NCI-H187 (cell line): ENCODE results near the gene IER5L.
"Not testable (repeated sequence)": the region's sequence is repeated elsewhere in the genome, so short reads cannot be mapped to it uniquely, and the experiment has no call there.

Experiments
- DNase-seq, 2 experiments: peaks; one replicate each; lab custom pipeline; 2025; lab: John Stamatoyannopoulos, UW

Gene IER5L

DNA sequence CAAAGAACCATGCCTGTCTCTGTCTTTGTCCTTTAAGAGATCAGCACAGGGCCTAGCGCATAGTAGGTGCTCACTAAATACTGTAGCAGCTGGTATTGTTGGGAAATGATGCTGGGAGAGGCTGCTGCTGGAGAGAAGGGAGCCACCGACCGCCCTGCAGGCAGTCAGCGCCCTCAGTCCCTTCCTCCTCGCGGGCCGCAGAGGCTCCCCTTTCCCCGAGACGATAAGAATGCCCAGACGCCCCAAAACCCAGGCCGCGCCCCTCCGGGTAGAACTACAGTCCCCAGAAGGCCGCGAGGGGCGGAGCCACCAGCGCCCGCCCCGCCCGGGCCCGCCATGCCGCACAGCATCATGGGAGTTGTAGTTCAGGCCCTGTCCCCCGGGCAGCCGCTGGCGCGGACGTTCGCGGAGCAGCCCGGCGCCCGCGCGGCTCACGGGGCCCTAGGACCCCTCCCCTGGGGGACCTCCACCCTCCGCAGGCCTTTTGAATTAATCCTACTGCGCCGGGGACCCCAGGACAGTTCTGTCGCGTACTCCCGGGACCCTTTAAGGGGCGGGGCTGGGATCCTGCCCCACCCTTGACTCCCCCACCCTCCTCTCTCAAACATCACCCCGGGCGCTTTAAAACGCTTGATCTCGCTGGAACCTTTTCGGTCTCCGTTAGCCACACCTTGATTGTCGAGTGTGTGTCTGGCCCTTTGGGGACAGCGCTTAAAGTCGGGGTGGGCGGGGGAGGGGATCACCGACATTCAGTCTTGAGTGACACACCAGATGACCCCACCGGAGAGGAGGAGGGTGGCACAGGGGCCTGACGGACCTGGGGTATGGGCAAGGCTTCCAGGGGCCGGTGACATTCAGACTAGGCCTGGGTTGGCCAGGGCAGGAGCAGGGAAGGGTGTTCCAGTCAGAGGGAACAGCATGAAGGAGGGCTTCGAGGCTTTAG lies 24.8 kb upstream of the IER5L start:
- DNase-seq = peak in 1 of 2 experiments; percentile 27

- DNase-seq = no peak
Measured at GRCh38 chr9:129201866-129202265, 23.8 kb upstream of the IER5L start.

DNA sequence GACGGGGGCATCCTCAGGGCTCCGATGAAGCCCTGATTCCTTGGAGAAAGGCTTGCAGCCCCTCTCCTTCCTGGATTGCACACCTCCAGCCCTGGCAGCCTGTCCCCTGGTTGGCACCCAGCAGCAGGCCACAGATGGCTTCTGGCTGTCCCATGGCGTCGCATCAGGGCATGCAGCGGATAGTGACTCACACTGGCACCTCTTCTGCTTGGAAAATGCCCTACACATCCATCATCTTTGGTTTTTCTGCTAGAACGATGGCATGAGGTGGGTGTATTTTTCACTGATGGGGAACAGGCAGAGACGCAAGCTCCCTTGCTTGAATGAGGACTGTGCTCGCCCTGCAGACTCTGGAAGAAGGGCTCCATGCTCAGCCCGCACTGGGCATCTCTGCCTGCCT lies 23.2 kb upstream of the IER5L start:
- DNase-seq = no peak

DNA sequence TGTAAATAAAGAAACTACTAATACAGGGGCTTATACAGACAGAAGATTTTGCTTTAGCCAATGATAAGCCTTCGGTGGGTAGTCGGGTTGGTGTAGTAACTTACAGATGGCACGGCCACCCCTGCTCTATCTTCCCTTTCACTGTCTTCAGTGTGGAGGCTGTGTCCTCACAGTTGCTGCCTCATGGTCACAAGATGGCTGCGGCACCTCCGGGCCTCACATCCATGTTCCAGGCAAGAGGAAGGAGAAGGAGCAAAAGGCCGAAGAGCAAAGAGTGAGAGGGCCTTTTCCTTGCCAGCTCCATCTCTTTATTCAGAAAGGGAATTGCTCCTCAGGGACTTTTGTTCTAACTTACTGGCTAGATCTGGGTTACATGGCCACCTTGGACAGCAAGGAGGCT lies 22.2 kb upstream of the IER5L start:
- no peak for DNase-seq

DNA sequence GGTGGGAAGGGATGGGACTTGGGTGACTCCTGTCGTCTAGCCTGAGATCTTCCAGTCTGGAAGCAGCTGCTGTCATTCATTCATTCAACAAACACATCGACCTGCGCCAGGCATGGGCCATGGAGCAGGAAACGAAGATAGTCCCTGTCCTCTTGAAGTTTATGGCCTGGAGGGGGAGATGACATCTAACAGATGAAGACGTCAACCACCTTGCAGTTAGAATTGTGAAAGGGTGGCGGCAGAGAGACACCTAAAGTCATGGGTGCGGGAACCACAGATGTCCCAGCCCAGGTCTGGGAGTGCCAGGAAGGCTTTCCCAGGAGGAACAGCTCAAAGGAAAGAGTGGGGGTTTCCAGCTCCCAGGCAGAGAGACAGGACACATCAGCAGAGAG lies 21.0 kb upstream of the IER5L start:
- no peak for DNase-seq

- DNase-seq = no peak
Measured at GRCh38 chr9:129198319-129199043, 20.4 kb upstream of the IER5L start.

DNA sequence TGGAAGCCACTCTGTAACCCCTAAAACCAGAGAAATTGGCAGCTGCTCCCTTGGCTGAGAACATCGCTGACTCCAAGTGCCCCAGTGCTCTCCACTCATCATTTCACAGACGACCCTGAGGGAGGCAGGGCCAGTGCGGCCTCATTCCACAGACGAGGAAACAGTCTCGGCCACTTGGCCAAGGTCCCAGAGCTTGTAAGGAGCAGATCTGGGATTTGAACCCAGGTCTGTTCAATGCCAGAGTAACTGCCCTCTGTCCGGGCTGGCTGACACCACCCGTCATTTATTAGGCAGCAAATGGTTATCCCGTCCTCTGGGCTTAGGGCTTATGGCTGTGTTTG lies 19.9 kb upstream of the IER5L start:
- DNase-seq = no peak

- not testable (repeated sequence) for DNase-seq
Measured at GRCh38 chr9:129197045-129197444, 19.0 kb upstream of the IER5L start.

DNA sequence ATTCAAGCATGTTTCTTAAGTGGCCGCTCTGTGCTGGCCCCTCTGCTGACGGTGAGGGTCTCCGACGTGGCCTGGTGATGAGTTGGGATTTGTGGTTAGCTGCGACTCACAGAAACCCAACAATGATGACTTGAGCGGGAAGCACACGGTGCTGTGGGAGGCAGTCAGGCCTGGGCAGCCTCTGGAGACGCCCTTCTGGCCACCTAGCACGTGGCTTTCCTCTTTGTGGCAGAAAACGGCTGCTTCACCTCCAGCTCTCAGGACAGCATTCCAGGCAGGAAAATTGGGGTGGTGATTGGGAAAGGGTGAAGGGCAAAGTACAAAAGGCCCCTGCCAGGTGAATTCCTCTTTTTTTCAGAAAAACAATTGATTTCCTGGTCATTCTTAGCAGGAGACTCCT lies 17.5 kb upstream of the IER5L start:
- DNase-seq = no peak

DNA sequence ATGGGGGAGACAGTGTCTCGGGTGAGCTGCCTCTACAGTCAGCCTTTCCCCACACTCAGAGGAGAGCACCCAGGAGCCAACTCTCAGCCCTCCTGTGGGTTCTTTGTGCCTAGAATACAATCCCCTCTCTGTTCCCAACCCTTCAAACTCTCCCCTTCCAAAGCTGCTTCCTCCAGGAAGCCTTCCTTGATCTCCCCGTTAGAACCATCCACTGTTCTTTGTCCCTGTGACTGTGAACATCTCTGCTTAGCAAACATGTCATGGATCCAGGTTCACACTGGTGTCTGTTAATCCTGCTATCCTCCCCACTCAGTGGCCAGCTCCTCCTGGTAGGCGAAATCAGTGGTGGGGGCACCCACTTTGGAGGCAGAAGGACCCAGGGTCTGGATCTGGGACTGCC lies 16.2 kb upstream of the IER5L start:
- no peak for DNase-seq

GRCh38 chr9:129193655-129194054 lies 15.6 kb upstream of the IER5L start:
- no peak for DNase-seq

GRCh38 chr9:129191234-129191633 lies 13.2 kb upstream of the IER5L start:
- no peak for DNase-seq

GRCh38 chr9:129189971-129190370 lies 11.9 kb upstream of the IER5L start:
- not testable (repeated sequence) for DNase-seq

- DNase-seq = no peak
Measured at GRCh38 chr9:129187042-129187441, 9.0 kb upstream of the IER5L start.

DNA sequence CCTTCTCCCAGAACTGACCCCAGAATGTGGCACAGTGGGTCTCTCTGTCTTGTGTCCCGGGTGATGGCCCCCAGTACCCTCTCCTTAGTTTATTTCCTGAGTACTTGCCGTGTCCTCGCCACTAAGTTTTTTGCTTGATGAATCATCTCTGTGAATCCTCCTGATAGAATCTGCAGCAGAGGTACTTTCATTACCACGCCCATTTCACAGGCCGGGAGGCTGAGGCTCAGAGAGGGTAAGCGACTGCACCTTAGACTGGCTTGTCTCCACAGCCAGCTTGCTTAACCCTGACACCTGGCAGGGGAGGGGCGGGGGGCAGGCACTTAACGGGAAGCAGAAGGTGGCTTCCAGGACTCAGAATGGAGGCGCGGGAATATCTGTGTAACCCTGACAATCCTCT lies 7.9 kb upstream of the IER5L start:
- DNase-seq = no peak

DNA sequence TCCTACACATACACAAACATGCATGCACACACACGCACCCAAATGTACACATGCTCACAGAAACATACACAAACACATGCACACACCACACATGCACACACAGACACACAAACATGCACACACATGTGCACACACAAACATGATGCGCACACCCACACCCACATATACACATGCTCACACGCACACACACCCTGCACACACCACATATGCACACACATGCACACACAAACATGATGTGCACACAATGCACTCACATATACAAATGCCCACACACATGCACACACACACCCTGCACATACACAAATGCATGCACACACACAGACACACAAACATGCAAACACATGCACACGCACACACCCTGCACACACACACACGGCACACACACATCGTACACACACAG lies 7.3 kb upstream of the IER5L start:
- DNase-seq = no peak

GRCh38 chr9:129184596-129185122 lies 6.6 kb upstream of the IER5L start:
- DNase-seq = no peak

DNA sequence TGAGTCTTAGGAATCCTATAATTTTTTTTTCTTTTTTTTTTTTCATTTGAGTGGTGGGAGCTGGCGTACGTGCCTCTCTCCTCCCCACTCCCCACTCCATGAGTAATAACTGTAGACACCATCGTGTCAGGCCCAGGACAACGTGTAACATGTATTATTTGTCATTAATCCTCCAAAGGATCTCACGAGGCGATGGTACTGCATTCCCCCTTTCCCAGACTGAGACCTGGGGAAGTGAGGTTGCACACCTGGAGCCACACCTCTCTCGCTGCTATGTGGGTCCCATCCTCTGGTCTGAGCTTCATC lies 6.1 kb upstream of the IER5L start:
- DNase-seq = no peak

DNA sequence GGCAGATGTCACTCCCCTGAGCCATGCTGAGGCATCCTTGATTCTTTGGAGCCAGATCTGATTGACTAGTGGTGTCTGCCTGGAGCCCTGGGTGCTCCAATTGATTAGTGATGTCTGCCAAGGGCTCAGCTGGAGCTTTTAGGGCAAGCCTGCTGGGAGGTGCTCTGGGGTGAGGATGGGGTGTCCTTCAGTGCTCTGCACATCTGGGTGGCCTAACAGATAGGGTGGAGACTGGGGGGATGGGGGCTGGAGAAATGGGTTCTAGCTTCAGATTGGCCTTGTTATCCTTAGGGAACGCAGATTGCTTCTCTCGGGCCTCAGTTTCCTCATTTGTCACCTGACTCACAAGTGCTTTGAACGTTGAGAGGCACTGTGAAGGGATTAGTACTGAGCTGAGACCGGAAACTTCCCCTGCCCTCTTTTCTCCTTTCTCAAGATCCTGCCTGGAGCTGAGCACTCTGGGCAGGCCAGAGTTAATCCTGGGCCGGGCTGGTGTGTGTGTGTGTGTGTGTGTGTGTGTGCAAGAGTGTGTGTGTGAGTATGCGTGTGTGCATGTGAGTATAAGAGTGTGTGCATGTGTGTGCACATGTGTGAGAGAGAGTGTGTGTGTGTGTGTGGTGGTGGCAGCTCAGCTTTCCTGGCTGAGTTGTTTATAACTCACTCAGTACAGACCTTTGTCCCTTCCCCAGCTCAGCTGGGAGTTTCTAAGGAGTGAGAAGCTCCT lies 5.6 kb upstream of the IER5L start:
- DNase-seq = no peak

- DNase-seq = no peak
Measured at GRCh38 chr9:129182625-129183494, 4.8 kb upstream of the IER5L start.

GRCh38 chr9:129182122-129182521 lies 4.1 kb upstream of the IER5L start:
- no peak for DNase-seq

DNA sequence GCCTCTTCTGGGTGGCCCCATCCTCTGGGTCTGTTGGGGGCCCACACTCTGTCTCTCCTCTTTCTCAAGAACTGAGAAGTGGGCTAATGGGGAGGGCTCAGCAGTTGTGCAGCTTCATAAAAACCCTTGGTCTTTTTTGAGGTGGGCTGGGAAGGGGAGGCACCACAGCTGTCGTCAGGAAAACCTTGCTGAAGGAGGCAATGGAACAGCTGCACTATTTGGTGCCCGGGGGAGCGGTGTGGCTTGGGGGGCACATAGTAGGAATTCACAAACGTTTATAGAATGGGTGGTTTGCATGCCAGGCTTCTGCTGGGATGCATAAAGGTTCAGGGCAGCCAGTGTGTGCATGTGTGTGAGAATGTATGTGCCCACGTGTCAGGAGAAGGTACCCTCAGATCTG lies 3.2 kb upstream of the IER5L start:
- no peak for DNase-seq
